HepG2 (cell line): ENCODE results near the gene EGFR. TPM values are rescaled to one million over a fixed set of nuclear protein-coding genes. Genes with fewer than 3 reads are reported as not detected.

Source experiments
- CREB1 ChIP-seq, 2 experiments: fragments of 450-650 bp in 1 of 2; IDR thresholded peaks; 2 replicates each; pipeline ENCODE4 v1.6.1; 2016 to 2017; ENCODE audit warnings: control low read depth in 1 of 2, mild to moderate bottlenecking in 1 of 2, missing compliant biosample characterization in 1 of 2, missing genetic modification characterization in 1 of 2
- FOXJ3 ChIP-seq: sonication (generic); formaldehyde crosslinking; IDR thresholded peaks from 2 replicates; pipeline ENCODE4 v1.4.0; 2020; ENCODE audit warnings: missing genetic modification reagents, mild to moderate bottlenecking, borderline replicate concordance
- GMEB1 ChIP-seq: sonication (generic); formaldehyde crosslinking; IDR thresholded peaks from 2 replicates; pipeline ENCODE4 v1.5.1; 2020; ENCODE audit warnings: missing genetic modification reagents, mild to moderate bottlenecking, borderline replicate concordance
- HOXD1 ChIP-seq: sonication (generic); formaldehyde crosslinking; IDR thresholded peaks from 2 replicates; pipeline ENCODE4 v1.5.0; 2020; ENCODE audit warnings: missing genetic modification reagents
- JUND ChIP-seq: sonication (generic); formaldehyde crosslinking; IDR thresholded peaks from 2 replicates; pipeline ENCODE4 v1.8.0; 2022; ENCODE audit warnings: mild to moderate bottlenecking, missing genetic modification reagents
- KAT8 ChIP-seq: IDR thresholded peaks from 2 replicates; pipeline ENCODE4 v1.6.1; 2016; ENCODE audit warnings: missing genetic modification reagents, missing compliant biosample characterization
- MBNL3 ChIP-seq: fragments of 250-450 bp; sonication (Bioruptor Pico); conservative IDR thresholded peaks from 2 replicates; pipeline ENCODE4 v1.8.0; 2022; ENCODE audit warnings: mild to moderate bottlenecking, inconsistent platforms
- NBN ChIP-seq: fragments of 450-650 bp; conservative IDR thresholded peaks from 2 replicates; pipeline ENCODE4 v1.6.1; 2017
- SP140L ChIP-seq: sonication (generic); formaldehyde crosslinking; IDR thresholded peaks from 2 replicates; pipeline ENCODE4 v1.4.0; 2020; ENCODE audit warnings: missing genetic modification reagents, borderline replicate concordance
- THYN1 ChIP-seq: sonication (generic); formaldehyde crosslinking; IDR thresholded peaks from 2 replicates; pipeline ENCODE4 v1.8.1; 2023; ENCODE audit warnings: low read depth, mild to moderate bottlenecking, moderate library complexity, missing genetic modification reagents, borderline replicate concordance
- ZNF281 ChIP-seq: sonication (generic); formaldehyde crosslinking; IDR thresholded peaks from 2 replicates; pipeline ENCODE4 v1.4.0; 2020; ENCODE audit warnings: missing genetic modification reagents, borderline replicate concordance
- ZNF296 ChIP-seq: sonication (generic); formaldehyde crosslinking; conservative IDR thresholded peaks from 2 replicates; pipeline ENCODE4 v1.5.0; 2020; ENCODE audit warnings: mild to moderate bottlenecking, missing genetic modification reagents
- ZNF510 ChIP-seq: sonication (generic); formaldehyde crosslinking; IDR thresholded peaks from 2 replicates; pipeline ENCODE4 v1.4.0; 2020; ENCODE audit warnings: low read depth, mild to moderate bottlenecking, missing genetic modification reagents
- ZNF724P ChIP-seq: sonication (generic); formaldehyde crosslinking; IDR thresholded peaks from 2 replicates; pipeline ENCODE4 v1.8.0; 2022; ENCODE audit warnings: missing genetic modification reagents, borderline replicate concordance
- ZNF746 ChIP-seq: sonication (generic); formaldehyde crosslinking; IDR thresholded peaks from 2 replicates; pipeline ENCODE4 v1.8.0; 2022; ENCODE audit warnings: mild to moderate bottlenecking, missing genetic modification reagents
- ZNF816 ChIP-seq: sonication (generic); formaldehyde crosslinking; IDR thresholded peaks from 2 replicates; pipeline ENCODE4 v1.8.0; 2022; ENCODE audit warnings: missing genetic modification reagents, mild to moderate bottlenecking, borderline replicate concordance
- polyA plus RNA-seq, 8 experiments: library from polyadenylated mRNA; depleted of rRNA in 3 of 8; stranded (reverse) in 7 of 8; unstranded in 1 of 8; fragments of >200 nt; fragmentation: Illumina TruSeq in 4 of 8; extraction: Trizol in 4 of 8; gene quantifications; 2 replicates each; pipeline versions ENCODE4 v1.2.1 to v1.2.3, GENCODE V29; 2011 to 2016; ENCODE audit warnings: low read depth in 4 of 8, missing spikeins in 1 of 8, mixed read lengths in 1 of 8; ENCODE audit not compliant: insufficient read depth in 1 of 8
- total RNA-seq, 5 experiments: library from RNA; depleted of rRNA; stranded (reverse); fragments of >200 nt; fragmentation: Illumina TruSeq; extraction: Trizol; gene quantifications; 2 replicates each; pipeline ENCODE4 v1.2.3, GENCODE V29; 2016; ENCODE audit warnings: low read depth in 1 of 5
- TF ChIP-seq, protein P1 (sequence below): sonication (generic); formaldehyde crosslinking; IDR thresholded peaks from 2 replicates; pipeline ENCODE4 v1.9.0; 2021; ENCODE audit warnings: missing genetic modification reagents, mild to moderate bottlenecking, borderline replicate concordance

The EGFR gene
- total and polyA plus RNA-seq, 2 of the 13 experiments (the other 11 are each of a cell fraction or from before 2014, with no cell fraction given): 7.0 to 10.0 TPM

- TF ChIP-seq GMEB1 (CRISPR knock-in tag) (0 out of 2 replicates have a peak, but pooled peaks have one; percentile 6), HOXD1 (CRISPR knock-in tag) (no peak), NBN (no peak), THYN1 (CRISPR knock-in tag) (no peak), KAT8 (CRISPR knock-in tag) (no peak), MBNL3 (CRISPR knock-in tag) (no peak), ZNF746 (no peak), SP140L (CRISPR knock-in tag) (no peak), ZNF296 (CRISPR knock-in tag) (no peak), FOXJ3 (CRISPR knock-in tag) (no peak), CREB1 (IDR thresholded peaks at IDR 0.05) (no peak), CREB1 (CRISPR knock-in tag; IDR thresholded peaks at IDR 0.05) (no peak), ZNF816 (CRISPR knock-in tag) (no peak), ZNF510 (CRISPR knock-in tag) (no peak), ZNF281 (CRISPR knock-in tag) (no peak), JUND (CRISPR knock-in tag) (no peak), ZNF724P (CRISPR knock-in tag) (0 out of 2 replicates have a peak, but pooled peaks have one; percentile 35)
- TF ChIP-seq, protein P1, sequence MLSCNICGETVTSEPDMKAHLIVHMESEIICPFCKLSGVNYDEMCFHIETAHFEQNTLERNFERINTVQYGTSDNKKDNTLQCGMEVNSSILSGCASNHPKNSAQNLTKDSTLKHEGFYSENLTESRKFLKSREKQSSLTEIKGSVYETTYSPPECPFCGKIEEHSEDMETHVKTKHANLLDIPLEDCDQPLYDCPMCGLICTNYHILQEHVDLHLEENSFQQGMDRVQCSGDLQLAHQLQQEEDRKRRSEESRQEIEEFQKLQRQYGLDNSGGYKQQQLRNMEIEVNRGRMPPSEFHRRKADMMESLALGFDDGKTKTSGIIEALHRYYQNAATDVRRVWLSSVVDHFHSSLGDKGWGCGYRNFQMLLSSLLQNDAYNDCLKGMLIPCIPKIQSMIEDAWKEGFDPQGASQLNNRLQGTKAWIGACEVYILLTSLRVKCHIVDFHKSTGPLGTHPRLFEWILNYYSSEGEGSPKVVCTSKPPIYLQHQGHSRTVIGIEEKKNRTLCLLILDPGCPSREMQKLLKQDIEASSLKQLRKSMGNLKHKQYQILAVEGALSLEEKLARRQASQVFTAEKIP (CRISPR knock-in tag): no peak
Observed at GRCh38 chr7:55019691-55020465, 1.1 kb downstream of the EGFR start (continued).
